Smooth muscle cell of the coronary artery (primary cell): ENCODE data around the gene ORAI2. TPM values are rescaled to one million over a fixed set of nuclear protein-coding genes. Genes with fewer than 3 reads are reported as not detected.

Experiments
- total RNA-seq: library from RNA; depleted of rRNA; stranded (reverse); fragments of >200 nt; gene quantifications from 2 replicates; pipeline ENCODE4 v1.2.3, GENCODE V29; 2014; ENCODE audit warnings: low replicate concordance

ORAI2 gene
- total RNA-seq = 31.8 and 62.2 TPM in 2 replicates

GRCh38 chr7:102433219-102434038, at the start of gene ORAI2:
Gene ORAI2 (plus strand): TSS chr7:102433575. CDS start chr7:102438957, 5,382 bp downstream.

GRCh38 chr7:102395873-102396709, 37.3 kb upstream of the ORAI2 start, which contains the start of gene PRKRIP1:
Gene PRKRIP1 (plus strand): TSS chr7:102396363. CDS start chr7:102396412, 49 bp downstream.

GRCh38 chr7:102464577-102465280, 31.4 kb downstream of the ORAI2 start, which contains the start of the genes ALKBH4 and LRWD1:
Gene ALKBH4 (minus strand): TSS chr7:102464863. CDS start chr7:102464836, 27 bp downstream.
Gene LRWD1 (plus strand): TSS chr7:102464984. CDS start chr7:102465081, 97 bp downstream.

GRCh38 chr7:102478314-102479208, 45.2 kb downstream of the ORAI2 start, which contains the start of gene POLR2J:
Gene POLR2J (minus strand): TSS chr7:102478922. CDS start chr7:102478860, 62 bp downstream.

Other genes starting within 250 kb of the ORAI2 start
- 0.70 and 0.75 TPM in 2 replicates for gene SH2B2, start 146.7 kb upstream of the ORAI2 start, total RNA-seq
- gene SPDYE6, start 77.1 kb upstream of the ORAI2 start, total RNA-seq = 0.23 TPM in 1 of 2 replicates, not detected in the other
- 6.4 and 13.1 TPM in 2 replicates for gene PRKRIP1, start 37.2 kb upstream of the ORAI2 start, total RNA-seq
- 8.7 and 10.5 TPM in 2 replicates for gene ALKBH4, start 31.3 kb downstream of the ORAI2 start, total RNA-seq
- gene LRWD1, start 31.4 kb downstream of the ORAI2 start, total RNA-seq = 15.2 and 25.8 TPM in 2 replicates
- gene POLR2J, start 45.3 kb downstream of the ORAI2 start, total RNA-seq = 16.1 and 41.7 TPM in 2 replicates
- gene RASA4B, start 84.2 kb downstream of the ORAI2 start, total RNA-seq = 2.0 and 5.7 TPM in 2 replicates
- 1.3 and 2.2 TPM in 2 replicates for gene UPK3BL2, start 110.1 kb downstream of the ORAI2 start, total RNA-seq
- gene SPDYE2, start 117.7 kb downstream of the ORAI2 start, total RNA-seq = 0.12 TPM in 1 of 2 replicates, not detected in the other
- gene POLR2J3, start 139.0 kb downstream of the ORAI2 start, total RNA-seq = 18.1 and 20.4 TPM in 2 replicates
- gene RASA4, start 183.2 kb downstream of the ORAI2 start, total RNA-seq = 5.5 and 29.2 TPM in 2 replicates
- gene UPK3BL1, start 209.2 kb downstream of the ORAI2 start, total RNA-seq = 5.4 and 6.2 TPM in 2 replicates
- gene SPDYE2B, start 216.7 kb downstream of the ORAI2 start, total RNA-seq = 0.12 TPM in 1 of 2 replicates, not detected in the other
- gene POLR2J2, start 238.1 kb downstream of the ORAI2 start, total RNA-seq = 1.9 and 2.0 TPM in 2 replicates